RPMI7951 (cell line): Measurements from ENCODE around the gene JARID2. TPM values are rescaled to one million over a fixed set of nuclear protein-coding genes. Genes with fewer than 3 reads are reported as not detected.

ENCODE experiments used
- DNase-seq: peaks from one replicate; pipeline ENCODE4 v3.0.0-alpha.2; 2012; ENCODE audit warnings: low read depth
- total RNA-seq: library from RNA; depleted of rRNA; stranded (reverse); fragments of >200 nt; shearing (Covaris generic); gene quantifications from 2 replicates; pipeline ENCODE4 v1.2.3, GENCODE V29; 2014

Gene JARID2
- total RNA-seq, 1 experiment from 2014 or later = 10.6 TPM

GRCh38 chr6:15437090-15437635, 191.3 kb downstream of the JARID2 start:
- DNase-seq = no peak

- DNase-seq = no peak
Observed at GRCh38 chr6:15439410-15440025, 193.6 kb downstream of the JARID2 start.

GRCh38 chr6:15440040-15440439, 194.2 kb downstream of the JARID2 start:
- no peak for DNase-seq

GRCh38 chr6:15441215-15441868, 195.5 kb downstream of the JARID2 start:
- DNase-seq = peak; percentile 78

- no peak for DNase-seq
Observed at GRCh38 chr6:15441981-15442380, 196.1 kb downstream of the JARID2 start.

- DNase-seq = no peak
Observed at GRCh38 chr6:15442467-15442866, 196.6 kb downstream of the JARID2 start.

- peak; percentile 85 for DNase-seq
Observed at GRCh38 chr6:15443119-15443830, 197.4 kb downstream of the JARID2 start.

GRCh38 chr6:15444081-15444731, 198.3 kb downstream of the JARID2 start:
- DNase-seq = peak; percentile 63

- peak; percentile 69 for DNase-seq
Observed at GRCh38 chr6:15444881-15445280, 199.0 kb downstream of the JARID2 start.

- no peak for DNase-seq
Observed at GRCh38 chr6:15447546-15448267, 201.8 kb downstream of the JARID2 start.

- DNase-seq = peak; percentile 59
Observed at GRCh38 chr6:15449011-15449410, 203.1 kb downstream of the JARID2 start.

- DNase-seq = no peak
Observed at GRCh38 chr6:15451738-15452137, 205.9 kb downstream of the JARID2 start.

GRCh38 chr6:15452182-15452941, 206.5 kb downstream of the JARID2 start:
- DNase-seq = no peak

GRCh38 chr6:15453186-15453585, 207.3 kb downstream of the JARID2 start:
- no peak for DNase-seq

- DNase-seq = no peak
Observed at GRCh38 chr6:15453622-15454021, 207.8 kb downstream of the JARID2 start.

GRCh38 chr6:15456422-15456821, 210.6 kb downstream of the JARID2 start:
- no peak for DNase-seq

GRCh38 chr6:15457121-15457650, 211.3 kb downstream of the JARID2 start:
- DNase-seq = no peak

GRCh38 chr6:15458021-15458459, 212.2 kb downstream of the JARID2 start:
- DNase-seq = no peak

GRCh38 chr6:15460110-15460727, 214.3 kb downstream of the JARID2 start:
- no peak for DNase-seq
